ENCODE results near the gene DCAF10. TPM values are rescaled to one million over a fixed set of nuclear protein-coding genes. Genes with fewer than 3 reads are reported as not detected.

The DCAF10 gene
- polyA plus RNA-seq, 3 donors, result 12.4 to 17.2 (median 14.7) TPM

GRCh38 chr9:37856551-37856950, 56.0 kb downstream of the DCAF10 start:
- no peak for TF ChIP-seq CTCF (IDR thresholded peaks at IDR 0.05)
- Histone ChIP-seq H4K20me1 (ENCODE audit: insufficient read depth, low read length) (no peaks in the 10 kb centered on the region), H3K9me3 (replicated peaks in 1 of 2; ENCODE audit: control insufficient read depth in 1 of 2, insufficient read depth in 1 of 2, low read length in 2 of 2) (no peaks in the 10 kb centered on the region), H2AFZ (ENCODE audit: insufficient read depth, low read depth, low read length, poor library complexity, severe bottlenecking) (no peak overlapping the region), H3K9ac (ENCODE audit: insufficient read depth, low read length, poor library complexity, severe bottlenecking) (no peak overlapping the region), H3K36me3 (replicated peaks in 1 of 2; ENCODE audit: control insufficient read depth in 1 of 2, insufficient read depth in 2 of 2, low read length in 2 of 2) (peaks cover 49 to 83% of the 10 kb centered on the region in 2 donors), H3K79me2 (ENCODE audit: insufficient read depth, low read length) (no peaks in the 10 kb centered on the region), H3K4me3 (replicated peaks in 1 of 3; ENCODE audit: low read depth in 2 of 3, low read length in 3 of 3) (no peak overlapping the region), H3K4me1 (ENCODE audit: control insufficient read depth in 1 of 2, insufficient read depth in 2 of 2, low read length in 2 of 2) (no peaks in the 10 kb centered on the region), H3K27me3 (ENCODE audit: control insufficient read depth in 2 of 2, insufficient read depth in 2 of 2, low read length in 2 of 2) (no peaks in the 10 kb centered on the region), H3K27ac (ENCODE audit: low read depth in 1 of 2, low read length in 2 of 2) (no peak overlapping the region), H3K4me2 (replicated peaks; ENCODE audit: extremely low read depth, low read length, poor library complexity, severe bottlenecking) (no peak overlapping the region)
- H3K4me1 Mint-ChIP-seq, result no peaks in the 10 kb centered on the region
- DNase-seq, result no peak
- WGBS (ENCODE audit: insufficient coverage), result no CpG with 5 or more reads among the region's 1 CpG
- no peak overlapping the region for H3K4me3 Mint-ChIP-seq
- intact Hi-C loops (cut with micrococcal nuclease), result no loop called here
- H3K36me3 Mint-ChIP-seq, result peaks cover 44 to 62% of the 10 kb centered on the region in 2 donors
- no peaks in the 10 kb centered on the region for H3K27me3 Mint-ChIP-seq (ENCODE audit: low read depth in 3 of 3)
- no peaks in the 10 kb centered on the region for H3K9me3 Mint-ChIP-seq
- no peak overlapping the region for H3K27ac Mint-ChIP-seq

- H2AFZ ChIP-seq (ENCODE audit: insufficient read depth, low read depth, low read length, poor library complexity, severe bottlenecking), result no peak overlapping the region
- no peaks in the 10 kb centered on the region for H3K79me2 ChIP-seq (ENCODE audit: insufficient read depth, low read length)
- H3K4me2 ChIP-seq (replicated peaks; ENCODE audit: extremely low read depth, low read length, poor library complexity, severe bottlenecking), result no peak overlapping the region
- Mint-ChIP-seq H3K4me3 (no peak overlapping the region), H3K27me3 (ENCODE audit: low read depth in 3 of 3) (no peaks in the 10 kb centered on the region), H3K36me3 (peaks cover 53 to 69% of the 10 kb centered on the region in 2 donors), H3K27ac (no peak overlapping the region), H3K9me3 (no peaks in the 10 kb centered on the region), H3K4me1 (no peaks in the 10 kb centered on the region)
- DNase-seq, result no peak
- no peak overlapping the region for H3K4me3 ChIP-seq (replicated peaks in 1 of 3; ENCODE audit: low read depth in 2 of 3, low read length in 3 of 3)
- no peaks in the 10 kb centered on the region for H4K20me1 ChIP-seq (ENCODE audit: insufficient read depth, low read length)
- no peak overlapping the region for H3K9ac ChIP-seq (ENCODE audit: insufficient read depth, low read length, poor library complexity, severe bottlenecking)
- no peaks in the 10 kb centered on the region for H3K4me1 ChIP-seq (ENCODE audit: control insufficient read depth in 1 of 2, insufficient read depth in 2 of 2, low read length in 2 of 2)
- intact Hi-C loops (cut with micrococcal nuclease), result no loop called here
- no peaks in the 10 kb centered on the region for H3K27me3 ChIP-seq (ENCODE audit: control insufficient read depth in 2 of 2, insufficient read depth in 2 of 2, low read length in 2 of 2)
- H3K36me3 ChIP-seq (replicated peaks in 1 of 2; ENCODE audit: control insufficient read depth in 1 of 2, insufficient read depth in 2 of 2, low read length in 2 of 2), result peaks cover 60 to 98% of the 10 kb centered on the region in 2 donors
- H3K27ac ChIP-seq (ENCODE audit: low read depth in 1 of 2, low read length in 2 of 2), result no peak overlapping the region
- TF ChIP-seq CTCF (IDR thresholded peaks at IDR 0.05), result no peak
- no CpG with 5 or more reads among the region's 1 CpG for WGBS (ENCODE audit: insufficient coverage)
- no peaks in the 10 kb centered on the region for H3K9me3 ChIP-seq (replicated peaks in 1 of 2; ENCODE audit: control insufficient read depth in 1 of 2, insufficient read depth in 1 of 2, low read length in 2 of 2)
These were observed 58.4 kb downstream of the DCAF10 start for GRCh38 chr9:37859043-37859442.
